Activated CD4-positive, alpha-beta T cell treated with anti-CD3 and anti-CD28 coated beads for 4 hours (primary cell): ENCODE data around the gene PRKCA.
"Not testable (repeated sequence)": the region's sequence is repeated elsewhere in the genome, so short reads cannot be mapped to it uniquely, and the experiment has no call there.

Source experiments
- DNase-seq, 2 donors: peaks; one replicate each; pipeline ENCODE4 v3.0.0-alpha.2; 2020

PRKCA gene

GRCh38 chr17:66326476-66327047 is 24.1 kb downstream of the PRKCA start:
- no peak for DNase-seq

- DNase-seq = no peak
These were observed 28.2 kb downstream of the PRKCA start for GRCh38 chr17:66330646-66331037.

GRCh38 chr17:66331038-66331816 is 28.8 kb downstream of the PRKCA start:
- DNase-seq = no peak

GRCh38 chr17:66335797-66336196 is 33.4 kb downstream of the PRKCA start:
- DNase-seq = no peak

GRCh38 chr17:66337268-66337667 is 34.9 kb downstream of the PRKCA start:
- no peak for DNase-seq

GRCh38 chr17:66337866-66338485 is 35.6 kb downstream of the PRKCA start:
- DNase-seq = no peak

GRCh38 chr17:66338937-66339336 is 36.5 kb downstream of the PRKCA start:
- no peak for DNase-seq

GRCh38 chr17:66339561-66339960 is 37.1 kb downstream of the PRKCA start:
- DNase-seq = no peak

GRCh38 chr17:66340720-66341119 is 38.3 kb downstream of the PRKCA start:
- DNase-seq = no peak

- no peak for DNase-seq
These were observed 39.0 kb downstream of the PRKCA start for GRCh38 chr17:66341462-66341861.

GRCh38 chr17:66342263-66342662 is 39.9 kb downstream of the PRKCA start:
- not testable (repeated sequence) for DNase-seq

GRCh38 chr17:66343531-66344078 is 41.2 kb downstream of the PRKCA start:
- no peak for DNase-seq

GRCh38 chr17:66344473-66344872 is 42.1 kb downstream of the PRKCA start:
- no peak for DNase-seq

GRCh38 chr17:66345264-66345663 is 42.9 kb downstream of the PRKCA start:
- no peak for DNase-seq

- DNase-seq = not testable (repeated sequence)
These were observed 43.7 kb downstream of the PRKCA start for GRCh38 chr17:66345949-66346638.

- DNase-seq = peak in 1 of 2 donors; percentile 18
These were observed 45.5 kb downstream of the PRKCA start for GRCh38 chr17:66347661-66348514.

GRCh38 chr17:66348584-66349165 is 46.3 kb downstream of the PRKCA start:
- no peak for DNase-seq

- no peak for DNase-seq
These were observed 47.3 kb downstream of the PRKCA start for GRCh38 chr17:66349521-66350254.

GRCh38 chr17:66350576-66350975 is 48.2 kb downstream of the PRKCA start:
- DNase-seq = not testable (repeated sequence)

GRCh38 chr17:66351033-66351432 is 48.6 kb downstream of the PRKCA start:
- DNase-seq = no peak

GRCh38 chr17:66351701-66352100 is 49.3 kb downstream of the PRKCA start:
- DNase-seq = no peak
